Peyer's patch (tissue), 4 donors: Measurements from ENCODE around the gene JDP2.

ENCODE experiments used
- CTCF ChIP-seq, 6 experiments: fragments of 450-650 bp in 4 of 6; fragments of 200-600 bp in 2 of 6; sonication (generic) in 1 of 6; IDR thresholded peaks; one replicate each; pipeline ENCODE4 v1.5.1; 2017 to 2019; ENCODE audit warnings: antibody characterized with exemption in 6 of 6, mild to moderate bottlenecking in 3 of 6, moderate library complexity in 1 of 6
- POLR2A ChIP-seq, 2 donors: fragments of 450-650 bp; IDR thresholded peaks; one replicate each; pipeline ENCODE4 v1.5.1; 2017; ENCODE audit warnings: antibody characterized with exemption in 2 of 2, mild to moderate bottlenecking in 2 of 2, moderate library complexity in 2 of 2

- TF ChIP-seq CTCF (IDR thresholded peaks at IDR 0.05) (no peak), POLR2A (IDR thresholded peaks at IDR 0.05) (no peak)
These were observed 67.6 kb downstream of the JDP2 start for GRCh38 chr14:75495399-75495798.
